Measurements from ENCODE around the gene AFF2.

Gene AFF2
- total RNA-seq, result 0.72 to 3.1 (median 1.1) reads per million in 17 experiments

- DNase-seq, result peak; percentile 5 to 53 (median 44)
Observed at GRCh38 chrX:148500423-148501385, at the start of gene AFF2. TSS of gene AFF2 (plus strand) at chrX:148500617. CDS start at chrX:148501098, 481 bp downstream.

DNA sequence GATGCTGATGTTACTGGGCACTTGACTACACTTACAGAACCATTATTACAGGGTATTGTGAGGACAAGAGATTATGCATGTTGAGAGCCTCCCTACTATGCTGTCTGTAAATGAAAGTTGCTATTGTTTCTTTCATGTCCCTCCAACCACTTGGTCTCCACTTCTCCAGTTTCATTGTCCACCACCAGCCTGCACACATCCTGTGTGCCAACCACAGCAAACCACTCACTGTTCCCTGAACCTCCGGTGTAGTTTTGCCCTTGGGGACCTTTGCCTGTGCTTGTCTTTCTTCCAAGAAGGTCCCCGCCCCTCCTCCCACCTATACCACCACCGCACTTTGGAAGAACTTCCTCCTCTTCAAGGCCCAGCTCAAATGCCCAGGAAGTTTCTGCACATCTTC lies 43.1 kb upstream of the AFF2 start:
- peak; percentile 4 to 41 (median 29) for DNase-seq

DNA sequence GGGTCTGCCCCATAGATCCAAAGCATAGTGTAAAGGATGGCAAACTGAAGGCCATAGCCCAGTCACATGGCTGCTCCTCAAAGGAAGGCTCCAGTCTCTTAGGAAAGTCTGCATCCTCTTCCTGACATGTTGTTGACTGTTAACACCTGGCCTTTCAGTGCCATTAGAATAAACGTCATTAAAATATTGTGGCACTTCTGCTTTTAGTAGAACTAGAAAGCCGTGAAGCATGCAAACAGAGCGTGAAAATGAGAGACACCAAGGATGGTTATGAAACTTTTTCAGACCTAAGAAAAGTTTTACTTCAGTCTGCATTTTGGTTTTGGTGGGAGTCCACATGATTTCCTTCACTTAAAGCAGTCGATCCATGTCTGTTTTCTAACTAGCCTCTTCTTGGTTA lies 41.1 kb upstream of the AFF2 start:
- peak in 1 of 4 experiments; percentile 1 for DNase-seq

DNA sequence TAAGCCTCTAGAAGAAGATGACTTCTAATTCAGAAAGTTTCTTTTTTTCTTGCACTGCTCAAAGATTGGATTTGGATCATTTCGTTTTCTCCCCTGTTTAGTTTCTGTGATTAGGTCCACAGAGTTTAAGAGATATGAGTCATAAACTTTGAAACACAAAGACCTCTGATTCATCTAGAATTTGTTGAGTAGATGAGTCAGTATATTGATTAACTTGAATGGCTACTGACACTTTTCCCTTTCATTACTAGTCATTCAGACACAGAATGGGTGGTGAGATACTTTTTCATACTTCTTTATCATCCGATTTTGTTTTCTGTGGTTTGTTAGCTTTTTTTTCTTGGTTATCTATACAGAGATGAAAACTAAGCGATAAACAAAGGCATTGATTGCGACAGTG lies 34.1 kb upstream of the AFF2 start:
- DNase-seq, result no peak

- no peak for DNase-seq
Observed at GRCh38 chrX:148470324-148470723, 30.1 kb upstream of the AFF2 start.

- DNase-seq, result no peak
Observed at GRCh38 chrX:148474030-148474429, 26.4 kb upstream of the AFF2 start.

DNA sequence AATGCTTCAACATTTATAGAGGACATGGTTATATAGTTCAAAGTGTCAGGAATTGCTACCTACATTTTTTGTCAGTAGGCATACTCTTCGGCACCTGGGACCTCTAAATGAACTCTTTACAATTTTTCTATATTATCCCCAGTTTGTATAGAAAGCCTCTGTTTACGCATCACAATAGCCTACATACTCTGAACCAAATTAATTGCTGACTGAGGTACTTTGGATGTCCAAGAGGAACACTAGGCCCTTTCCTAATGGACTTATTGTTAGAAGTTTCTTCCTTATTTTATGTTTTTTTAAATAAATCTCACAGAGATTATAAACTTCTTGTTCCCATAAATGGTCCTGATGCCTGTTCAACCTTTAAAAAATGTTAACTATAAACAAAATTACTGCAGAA lies 8.4 kb upstream of the AFF2 start:
- no peak for DNase-seq

DNA sequence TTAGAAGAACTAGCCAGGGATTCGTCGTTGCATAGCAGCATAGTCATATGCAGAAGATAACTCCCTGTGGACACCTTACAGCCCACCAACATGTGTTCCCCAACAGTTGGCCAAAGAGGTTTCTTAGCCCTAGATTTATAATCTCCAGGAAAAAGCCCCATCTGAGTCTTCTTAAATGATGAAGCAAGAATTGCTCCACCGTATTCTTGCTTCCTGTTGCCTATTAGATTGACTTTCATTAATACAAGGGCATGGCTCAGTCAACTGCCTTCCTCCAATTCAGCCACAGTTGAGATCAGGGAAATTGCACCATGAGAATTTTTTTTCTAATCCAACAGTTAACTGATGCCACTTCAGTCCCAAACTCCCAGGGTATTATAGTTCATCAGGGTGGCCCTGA lies 5.2 kb upstream of the AFF2 start:
- peak in 3 of 4 experiments; percentile 3 to 30 (median 27) for DNase-seq

GRCh38 chrX:148498067-148498466 lies 2.4 kb upstream of the AFF2 start:
- DNase-seq, result no peak

DNA sequence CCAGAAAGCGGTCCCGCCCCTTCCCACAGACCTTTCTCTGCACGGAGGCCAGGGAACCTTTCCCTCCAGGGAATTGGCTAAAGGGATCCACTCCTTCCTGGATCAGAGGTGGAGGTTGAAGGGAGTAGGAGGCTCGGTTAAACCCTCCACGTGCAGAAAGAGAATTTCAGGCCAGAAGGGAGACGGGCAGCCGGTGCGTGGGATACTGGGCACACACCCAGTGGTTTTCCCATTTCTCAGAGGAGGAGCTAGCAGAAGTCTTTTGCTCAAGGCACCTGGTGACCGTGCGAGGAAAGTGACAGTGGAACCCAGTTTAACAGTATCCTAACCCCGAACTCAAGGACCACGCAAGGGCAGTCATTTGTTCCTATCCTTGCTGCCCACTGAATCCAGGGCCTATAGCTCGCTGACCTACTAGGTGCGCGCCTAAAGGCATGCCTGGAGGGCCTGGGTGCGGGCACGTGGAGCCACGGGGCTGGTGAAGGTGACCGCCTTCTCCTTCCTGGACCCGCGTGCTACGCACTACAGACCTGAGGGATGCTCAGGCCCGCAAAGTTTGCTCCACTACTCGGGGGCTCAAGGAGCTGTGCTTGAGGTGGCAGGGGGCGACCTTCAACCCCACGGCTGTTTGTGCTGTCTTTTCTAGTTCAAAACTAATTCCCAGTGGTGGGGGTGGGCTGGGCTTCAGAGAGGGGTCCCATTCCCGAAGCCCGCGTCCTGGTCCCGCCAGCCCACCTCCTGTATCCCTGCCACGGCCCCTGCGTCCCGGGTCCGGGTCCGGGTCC lies 587 bp upstream of the AFF2 start:
- no peak for DNase-seq

DNA sequence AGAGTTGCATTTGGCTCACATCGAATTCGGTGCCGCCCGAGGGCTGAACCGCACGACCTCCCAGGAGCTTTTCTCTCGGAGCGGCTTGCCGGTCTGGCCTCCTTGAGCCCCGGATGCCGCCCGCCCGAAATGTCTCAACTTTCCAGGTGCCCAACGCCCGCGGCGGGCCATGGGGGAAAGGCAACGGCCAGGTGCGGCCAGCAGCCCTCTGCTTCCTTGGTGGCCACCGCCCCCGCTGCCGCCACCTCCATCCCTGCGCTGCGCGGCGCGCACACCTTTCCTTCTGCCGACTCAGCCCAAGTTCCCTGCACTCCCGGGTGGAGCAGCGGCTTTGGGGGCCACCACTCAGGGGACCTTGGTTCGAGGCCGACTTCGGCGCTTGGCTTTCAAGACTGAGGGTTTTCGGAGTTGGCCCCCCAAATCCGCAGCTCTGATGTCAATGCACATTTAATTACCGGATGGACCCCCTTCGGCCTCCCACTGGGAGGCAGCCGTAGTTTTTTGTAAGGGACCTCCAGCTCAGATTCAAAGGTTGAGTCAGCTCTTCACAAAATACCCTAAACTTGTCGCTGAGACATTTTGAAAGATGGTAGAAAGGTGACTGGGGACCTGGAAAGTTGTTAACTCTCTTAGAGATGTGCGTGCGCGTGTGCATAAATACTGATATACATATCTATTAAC lies 1.1 kb downstream of the AFF2 start:
- no peak for DNase-seq

DNA sequence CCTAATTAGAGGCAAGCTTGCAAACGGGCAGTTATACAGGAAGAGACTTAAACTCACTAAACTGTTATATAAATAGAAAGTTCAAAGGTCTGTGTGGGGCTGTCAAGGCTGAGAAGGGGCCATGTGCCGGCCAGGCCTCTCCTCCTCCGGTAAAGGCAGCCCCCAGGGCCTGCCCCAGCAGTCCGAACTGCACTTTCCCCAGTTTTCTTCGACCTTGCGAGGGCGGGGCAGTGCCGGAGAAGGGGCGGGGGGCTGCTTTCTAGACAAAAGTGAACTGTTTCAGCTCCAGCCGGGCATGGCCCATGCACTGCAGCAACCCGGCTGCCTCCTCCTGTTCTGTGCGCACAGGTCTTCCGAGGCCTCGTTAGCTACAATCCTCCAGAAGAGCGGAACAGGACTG lies 4.1 kb downstream of the AFF2 start:
- no peak for DNase-seq

- no peak for DNase-seq
Observed at GRCh38 chrX:148507418-148507817, 7.0 kb downstream of the AFF2 start.

GRCh38 chrX:148512453-148512852 lies 12.0 kb downstream of the AFF2 start:
- no peak for DNase-seq

- no peak for DNase-seq
Observed at GRCh38 chrX:148513661-148514060, 13.2 kb downstream of the AFF2 start.

DNA sequence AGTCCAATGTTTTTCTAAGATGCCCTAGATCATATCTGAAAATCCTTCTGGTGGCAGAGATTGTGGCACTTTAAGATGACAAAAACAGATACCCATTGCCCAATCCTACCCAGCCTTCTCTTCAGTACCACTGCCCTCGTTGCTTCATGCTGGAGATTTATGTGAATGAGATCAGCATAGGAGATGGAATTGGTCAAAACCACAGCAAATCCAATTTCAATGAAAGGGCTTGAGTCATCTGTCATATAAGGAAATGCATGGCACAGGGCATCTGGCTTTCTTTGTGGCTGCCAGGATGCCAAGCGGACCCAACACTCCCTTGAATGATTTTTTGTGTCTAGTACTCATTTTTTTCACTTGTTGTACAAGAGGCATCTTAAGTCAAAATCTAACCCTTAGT lies 16.8 kb downstream of the AFF2 start:
- DNase-seq, result peak in 1 of 4 experiments; percentile 1

- no peak for DNase-seq
Observed at GRCh38 chrX:148522006-148522405, 21.6 kb downstream of the AFF2 start.

GRCh38 chrX:148523303-148524080 lies 23.1 kb downstream of the AFF2 start:
- DNase-seq, result no peak

GRCh38 chrX:148530464-148531077 lies 30.2 kb downstream of the AFF2 start:
- peak; percentile 19 to 60 (median 42) for DNase-seq

GRCh38 chrX:148534291-148534690 lies 33.9 kb downstream of the AFF2 start:
- DNase-seq, result no peak

GRCh38 chrX:148535639-148536038 lies 35.2 kb downstream of the AFF2 start:
- no peak for DNase-seq

DNA sequence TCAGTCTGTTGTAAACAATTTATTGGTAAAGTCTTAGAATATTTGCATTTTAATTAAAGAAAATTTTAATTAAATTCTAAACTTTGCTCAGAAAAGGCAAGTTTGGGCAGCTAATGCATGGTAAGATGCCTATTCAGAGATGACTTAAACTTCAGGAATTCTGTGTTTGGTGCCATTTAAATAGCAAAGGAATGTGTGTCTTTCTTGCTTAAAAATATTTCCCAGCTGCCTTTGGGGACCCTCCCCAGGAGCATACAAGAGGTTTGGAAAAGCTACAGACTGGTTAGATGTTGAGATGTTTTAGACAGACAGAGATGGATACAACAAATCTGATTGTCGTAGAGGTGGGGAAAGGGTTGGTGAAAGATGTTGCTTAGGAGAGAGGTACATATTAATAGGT lies 36.5 kb downstream of the AFF2 start:
- DNase-seq, result no peak

All from suppressor macrophage (primary cell).